ENCODE measurements around the gene PMPCA. TPM values are rescaled to one million over a fixed set of nuclear protein-coding genes. Genes with fewer than 3 reads are reported as not detected.

Gene PMPCA
- total and polyA plus RNA-seq, 2 donors (not counting 3 experiments of a cell fraction or from before 2014, with no cell fraction given), result 69.0 to 75.3 TPM

DNA sequence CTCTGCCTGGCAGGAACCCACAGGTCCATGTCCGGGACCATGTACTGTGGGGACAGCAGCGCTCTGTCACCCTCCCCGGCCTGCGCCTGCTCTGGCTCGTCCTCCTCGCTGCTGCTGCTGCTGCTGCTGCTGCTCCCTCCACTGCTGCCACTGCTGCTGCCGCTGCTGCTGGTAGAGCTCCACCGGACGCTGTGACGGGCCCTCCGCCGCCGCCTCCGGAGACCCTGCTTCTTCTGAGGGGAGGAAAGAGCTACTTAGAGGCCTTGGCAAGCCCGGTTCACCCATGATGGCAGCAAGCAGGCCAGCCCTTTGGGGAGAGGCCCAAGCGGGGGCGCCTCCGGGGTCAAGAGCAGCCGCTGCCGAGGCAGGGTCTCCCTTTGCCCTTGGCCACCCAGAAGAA, 27.0 kb upstream of the PMPCA start:
- Histone ChIP-seq H3K4me3 (replicated peaks in 1 of 3; ENCODE audit: insufficient read depth in 1 of 3, low read depth in 1 of 3, low read length in 3 of 3) (no peak overlapping the region), H4K20me1 (replicated peaks; ENCODE audit: control insufficient read depth, extremely low read depth, insufficient read depth, low read length) (no peaks in the 10 kb centered on the region), H3K9ac (replicated peaks; ENCODE audit: extremely low read depth, insufficient read depth, low read length) (no peak overlapping the region), H3K4me1 (ENCODE audit: control insufficient read depth, extremely low read depth, insufficient read depth, low read length) (no peaks in the 10 kb centered on the region), H3K9me1 (replicated peaks; ENCODE audit: control insufficient read depth, extremely low read depth, insufficient read depth, low read length) (no peaks in the 10 kb centered on the region), H3K27ac (ENCODE audit: insufficient read depth, low read depth, low read length) (no peak overlapping the region), H2AFZ (ENCODE audit: low read depth, low read length) (no peak overlapping the region), H3K79me2 (ENCODE audit: control insufficient read depth, insufficient read depth, low read length) (no peaks in the 10 kb centered on the region), H3K27me3 (ENCODE audit: control insufficient read depth in 2 of 2, insufficient read depth in 2 of 2, low read length in 2 of 2) (no peaks in the 10 kb centered on the region), H3K4me2 (ENCODE audit: insufficient read depth, low read length) (no peak overlapping the region), H3K9me3 (replicated peaks; ENCODE audit: control insufficient read depth, insufficient read depth, low read length) (no peaks in the 10 kb centered on the region), H3K36me3 (ENCODE audit: control insufficient read depth in 2 of 2, extremely low read depth in 1 of 2, insufficient read depth in 2 of 2, low read length in 2 of 2) (peaks cover 6 to 63% of the 10 kb centered on the region in 2 experiments)
- ChIA-PET POLR2A (no interaction called here), CTCF (no interaction called here)
- dilution Hi-C loops (cut with MboI; ENCODE audit: extremely low pct_ligation_motif_present, low sequenced_read_pairs) (no loop called here), intact Hi-C loops (cut with micrococcal nuclease) (no loop called here)
- no TSS peak for BruUV-seq (replicated peaks)
- TF ChIP-seq MYC (IDR thresholded peaks at IDR 0.05; ENCODE audit: low read depth, low read length), result no peak
- no peak for TF ChIP-seq JUN (IDR thresholded peaks at IDR 0.05; ENCODE audit: borderline replicate concordance, insufficient read depth, insufficient read length, low read depth)
- TF ChIP-seq GATA2 (IDR thresholded peaks at IDR 0.05; ENCODE audit: insufficient read depth, insufficient read length, low read depth, low read length), result no peak
- TF ChIP-seq POLR2AphosphoS5 (IDR thresholded peaks at IDR 0.05; ENCODE audit: insufficient read depth, low read depth, low read length), result no peak
- TF ChIP-seq, protein P1, sequence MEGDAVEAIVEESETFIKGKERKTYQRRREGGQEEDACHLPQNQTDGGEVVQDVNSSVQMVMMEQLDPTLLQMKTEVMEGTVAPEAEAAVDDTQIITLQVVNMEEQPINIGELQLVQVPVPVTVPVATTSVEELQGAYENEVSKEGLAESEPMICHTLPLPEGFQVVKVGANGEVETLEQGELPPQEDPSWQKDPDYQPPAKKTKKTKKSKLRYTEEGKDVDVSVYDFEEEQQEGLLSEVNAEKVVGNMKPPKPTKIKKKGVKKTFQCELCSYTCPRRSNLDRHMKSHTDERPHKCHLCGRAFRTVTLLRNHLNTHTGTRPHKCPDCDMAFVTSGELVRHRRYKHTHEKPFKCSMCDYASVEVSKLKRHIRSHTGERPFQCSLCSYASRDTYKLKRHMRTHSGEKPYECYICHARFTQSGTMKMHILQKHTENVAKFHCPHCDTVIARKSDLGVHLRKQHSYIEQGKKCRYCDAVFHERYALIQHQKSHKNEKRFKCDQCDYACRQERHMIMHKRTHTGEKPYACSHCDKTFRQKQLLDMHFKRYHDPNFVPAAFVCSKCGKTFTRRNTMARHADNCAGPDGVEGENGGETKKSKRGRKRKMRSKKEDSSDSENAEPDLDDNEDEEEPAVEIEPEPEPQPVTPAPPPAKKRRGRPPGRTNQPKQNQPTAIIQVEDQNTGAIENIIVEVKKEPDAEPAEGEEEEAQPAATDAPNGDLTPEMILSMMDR (IDR thresholded peaks at IDR 0.05; ENCODE audit: extremely low read depth in 1 of 2, insufficient read depth in 1 of 2, low read depth in 1 of 2, low read length in 2 of 2), result no peak
- no peak for TF ChIP-seq POLR2A (IDR thresholded peaks at IDR 0.05; ENCODE audit: low read depth, low read length)
- TF ChIP-seq FOS (IDR thresholded peaks at IDR 0.05; ENCODE audit: borderline replicate concordance, insufficient read depth, low read length), result no peak
- TF ChIP-seq EZH2 (IDR thresholded peaks at IDR 0.05; ENCODE audit: borderline replicate concordance, low read depth, low read length, severe bottlenecking), result no peak
- TF ChIP-seq MAX (IDR thresholded peaks at IDR 0.05; ENCODE audit: insufficient read depth, insufficient read length), result no peak
- no peak for DNase-seq (ENCODE audit: low read depth, low spot score)
- FAIRE-seq, result no peak

Data from endothelial cell of umbilical vein (primary cell).